IPS-20b (cell line): Measurements from ENCODE around the gene SMARCAL1.

Experiments used
- H3K27ac ChIP-seq: one replicate; pipeline ENCODE4 v1.5.1; 2013; ENCODE audit warnings: low read length
- H3K27me3 ChIP-seq: 2 replicates; pipeline ENCODE4 v1.6.1; 2013; ENCODE audit warnings: mild to moderate bottlenecking, low read length, inconsistent platforms; ENCODE audit not compliant: insufficient read depth
- H3K36me3 ChIP-seq: 2 replicates; pipeline ENCODE4 v1.6.1; 2013; ENCODE audit warnings: low read depth, mild to moderate bottlenecking, inconsistent platforms, low read length, moderate library complexity; ENCODE audit not compliant: insufficient read depth
- H3K4me1 ChIP-seq: 2 replicates; pipeline ENCODE4 v1.6.1; 2013; ENCODE audit warnings: mild to moderate bottlenecking, control low read depth, inconsistent platforms, low read length, moderate library complexity; ENCODE audit not compliant: insufficient read depth
- H3K4me3 ChIP-seq: 2 replicates; pipeline ENCODE4 v1.5.1; 2013; ENCODE audit warnings: mild to moderate bottlenecking, low read length, inconsistent platforms
- H3K9ac ChIP-seq: 2 replicates; pipeline ENCODE4 v1.6.1; 2013; ENCODE audit warnings: low read depth, mild to moderate bottlenecking, inconsistent platforms, low read length, moderate library complexity
- H3K9me3 ChIP-seq: 2 replicates; pipeline ENCODE4 v1.6.1; 2013; ENCODE audit warnings: mild to moderate bottlenecking, low read depth, low read length, inconsistent platforms; ENCODE audit not compliant: insufficient read depth

Gene SMARCAL1

DNA sequence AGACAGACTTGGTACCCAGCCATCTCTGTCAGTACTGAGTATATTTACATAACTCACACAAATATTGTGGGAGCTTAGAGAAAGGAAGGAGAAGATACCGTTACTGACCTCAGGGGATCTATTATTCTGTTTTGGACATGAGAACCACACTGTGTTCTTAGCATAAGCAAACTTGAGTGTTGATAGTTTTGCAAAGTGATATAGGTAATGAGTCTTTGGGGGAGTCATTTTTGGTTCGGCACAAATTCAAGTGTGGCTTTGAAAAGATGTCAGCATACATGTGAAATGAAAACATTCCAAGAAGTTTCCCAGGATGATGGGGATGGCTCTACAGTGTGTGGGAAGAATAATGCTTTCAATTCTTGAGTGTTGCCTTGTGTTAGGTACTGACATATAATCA, 24.1 kb downstream of the SMARCAL1 start:
- H3K9me3 ChIP-seq: no peaks in the 10 kb centered on the region
- H3K27ac ChIP-seq: no peak overlapping the region

DNA sequence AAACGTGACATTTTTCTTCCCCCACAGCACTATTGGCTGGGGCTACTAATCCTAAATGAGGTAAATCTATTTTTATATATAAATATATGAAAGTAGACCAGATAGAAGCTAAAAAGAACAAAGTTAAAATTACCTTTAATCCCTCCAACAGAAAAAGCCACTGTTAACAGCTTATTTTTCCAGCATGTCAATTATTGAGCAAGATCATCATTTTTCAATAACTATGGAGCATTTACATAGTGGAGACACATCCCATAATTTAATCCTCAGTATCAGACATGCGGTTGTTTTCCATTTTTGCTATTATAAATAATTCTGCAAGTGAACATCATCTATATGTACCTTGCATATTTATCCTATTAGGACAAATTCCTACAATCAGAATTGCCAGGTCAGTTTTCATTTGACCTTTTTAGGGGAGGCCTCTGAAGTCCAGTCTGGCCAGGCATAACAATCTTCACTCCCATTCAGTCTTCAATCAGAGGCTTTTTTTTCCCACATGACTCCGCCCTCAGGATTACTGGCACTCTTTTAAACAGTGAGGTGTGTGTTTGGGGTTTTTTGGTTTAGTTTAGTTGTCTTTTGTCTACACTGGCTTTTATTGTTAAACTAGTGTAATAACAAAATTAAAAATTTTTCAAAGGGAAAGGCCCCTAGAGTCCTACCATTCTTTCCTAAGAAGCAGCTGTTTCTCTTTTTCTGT, 29.2 kb downstream of the SMARCAL1 start:
- no peak overlapping the region for H3K4me3 ChIP-seq
- H3K4me1 ChIP-seq: peaks cover 4% of the 10 kb centered on the region; the same call in 1 of the 2 replicates
- no peaks in the 10 kb centered on the region for H3K27me3 ChIP-seq
- no peak overlapping the region for H3K27ac ChIP-seq
- peaks cover 26% of the 10 kb centered on the region for H3K36me3 ChIP-seq
- no peaks in the 10 kb centered on the region for H3K9me3 ChIP-seq
- H3K9ac ChIP-seq: no peak overlapping the region

More for the DNA sequence above, 24.1 kb downstream of the SMARCAL1 start:
- Histone ChIP-seq H3K36me3 (peaks cover 64% of the 10 kb centered on the region), H3K4me3 (no peak overlapping the region), H3K27me3 (no peaks in the 10 kb centered on the region), H3K4me1 (no peaks in the 10 kb centered on the region), H3K9ac (no peak overlapping the region)

DNA sequence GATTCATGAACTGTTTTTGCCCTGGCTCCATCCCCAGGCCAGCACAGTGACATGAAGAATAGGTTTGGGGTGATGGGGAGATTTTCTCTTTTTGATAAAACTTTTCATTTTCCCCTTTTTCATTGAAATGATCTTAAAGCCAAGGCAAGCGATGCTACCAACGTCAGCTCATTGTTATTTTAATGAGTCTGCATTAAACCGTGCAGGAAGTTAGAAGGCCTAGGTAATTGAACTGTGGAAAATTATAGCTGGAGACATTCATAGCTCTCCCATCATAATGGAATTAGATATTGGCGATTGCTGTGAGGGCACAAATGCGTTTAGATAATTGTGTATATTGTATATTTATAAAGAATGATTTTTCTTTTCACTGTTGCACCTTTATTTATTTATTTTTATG, 33.2 kb downstream of the SMARCAL1 start:
- Histone ChIP-seq H3K4me1 (peaks cover 4% of the 10 kb centered on the region; the same call in 1 of the 2 replicates), H3K36me3 (peaks cover 35% of the 10 kb centered on the region), H3K9me3 (peaks cover 9% of the 10 kb centered on the region), H3K9ac (no peak overlapping the region), H3K27me3 (no peaks in the 10 kb centered on the region), H3K4me3 (no peak overlapping the region), H3K27ac (no peak overlapping the region)

DNA sequence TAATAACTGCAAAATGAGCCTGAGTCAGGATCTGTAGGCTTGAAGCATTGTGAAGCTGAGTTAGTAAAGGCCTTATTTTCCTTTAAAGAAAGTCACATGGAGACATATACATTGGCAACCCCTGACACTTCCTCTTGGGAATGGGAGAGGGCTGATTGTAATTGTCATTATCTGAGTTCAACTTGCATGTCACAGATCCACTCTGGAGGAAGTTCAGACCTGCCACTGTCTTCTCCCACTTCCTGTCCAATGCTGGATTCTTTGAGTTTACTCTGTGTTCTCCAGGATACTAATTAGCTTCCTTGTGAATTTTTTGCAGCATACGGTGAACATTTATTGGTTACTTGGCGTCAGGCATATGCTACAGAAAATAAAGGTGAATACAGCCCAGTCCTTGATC, 34.1 kb downstream of the SMARCAL1 start:
- Histone ChIP-seq H3K27ac (no peak overlapping the region), H3K4me3 (no peak overlapping the region), H3K36me3 (peaks cover 43% of the 10 kb centered on the region), H3K9ac (no peak overlapping the region), H3K9me3 (peaks cover 9% of the 10 kb centered on the region), H3K27me3 (no peaks in the 10 kb centered on the region), H3K4me1 (peaks cover 4% of the 10 kb centered on the region; the same call in 1 of the 2 replicates)

DNA sequence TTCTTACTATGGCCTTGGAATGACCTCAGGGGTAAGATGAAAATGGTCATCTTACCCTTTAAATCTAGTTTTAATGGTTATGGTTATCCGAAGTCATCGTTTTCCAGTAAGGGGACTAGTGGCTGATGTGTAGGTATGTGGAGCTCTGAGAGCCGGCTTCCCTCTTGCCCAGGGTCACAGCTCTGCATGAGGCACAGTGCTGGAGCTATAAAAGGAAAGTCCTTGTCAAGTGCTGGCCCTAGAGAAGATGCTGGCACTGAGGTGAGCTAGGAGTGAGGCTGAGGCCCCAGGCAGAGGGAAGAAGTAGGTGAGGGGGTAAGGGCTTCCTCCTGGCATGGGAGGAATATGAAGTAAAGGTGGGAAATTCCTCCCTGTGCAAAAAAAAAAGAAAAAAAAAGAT, 35.0 kb downstream of the SMARCAL1 start:
- Histone ChIP-seq H3K9ac (no peak overlapping the region), H3K36me3 (peaks cover 53% of the 10 kb centered on the region), H3K27ac (no peak overlapping the region), H3K9me3 (peaks cover 9% of the 10 kb centered on the region), H3K27me3 (no peaks in the 10 kb centered on the region), H3K4me3 (no peak overlapping the region), H3K4me1 (peaks cover 4% of the 10 kb centered on the region; the same call in 1 of the 2 replicates)

DNA sequence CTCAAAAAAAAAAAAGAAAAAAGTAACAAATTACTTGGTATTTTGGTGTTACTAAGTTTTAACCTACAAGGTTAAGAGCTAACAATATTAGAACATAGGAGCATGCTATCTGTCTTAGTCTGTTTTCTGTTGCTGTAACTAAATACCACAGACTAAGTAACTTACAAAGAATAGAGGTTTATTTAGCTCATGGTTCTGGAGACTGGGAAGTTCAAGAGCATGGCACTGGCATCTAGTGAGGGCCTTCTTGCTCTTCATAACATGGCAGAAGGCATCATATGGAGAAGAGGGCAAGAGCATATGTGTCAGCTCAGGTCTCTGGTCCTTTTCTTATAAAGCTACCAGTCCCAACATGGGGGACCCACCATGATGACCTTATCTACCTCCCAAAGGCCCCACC, 36.5 kb downstream of the SMARCAL1 start:
- Histone ChIP-seq H3K27ac (no peak overlapping the region), H3K9me3 (peaks cover 9% of the 10 kb centered on the region), H3K9ac (no peak overlapping the region), H3K4me1 (peaks cover 4% of the 10 kb centered on the region; the same call in 1 of the 2 replicates), H3K4me3 (no peak overlapping the region), H3K27me3 (no peaks in the 10 kb centered on the region), H3K36me3 (peaks cover 68% of the 10 kb centered on the region)

DNA sequence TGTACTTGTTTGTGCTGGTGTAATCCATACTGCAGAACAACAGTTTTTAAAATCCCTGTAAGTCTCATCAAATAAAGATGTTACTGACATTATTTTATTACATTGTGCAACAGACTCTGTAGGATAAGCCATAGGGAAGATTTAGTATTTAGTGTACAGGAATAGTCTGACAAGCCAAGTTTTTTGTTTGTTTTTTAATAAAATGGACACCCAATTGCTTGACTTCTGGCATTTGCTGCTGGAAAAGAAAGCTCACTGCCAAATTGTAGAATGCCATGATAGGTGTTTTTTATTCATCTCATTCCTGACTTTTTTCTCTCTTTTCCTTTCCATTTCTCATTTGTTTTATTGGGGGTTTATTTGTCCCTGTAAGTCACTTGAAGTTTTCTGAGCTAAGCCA, 38.1 kb downstream of the SMARCAL1 start:
- peaks cover 77% of the 10 kb centered on the region for H3K36me3 ChIP-seq

DNA sequence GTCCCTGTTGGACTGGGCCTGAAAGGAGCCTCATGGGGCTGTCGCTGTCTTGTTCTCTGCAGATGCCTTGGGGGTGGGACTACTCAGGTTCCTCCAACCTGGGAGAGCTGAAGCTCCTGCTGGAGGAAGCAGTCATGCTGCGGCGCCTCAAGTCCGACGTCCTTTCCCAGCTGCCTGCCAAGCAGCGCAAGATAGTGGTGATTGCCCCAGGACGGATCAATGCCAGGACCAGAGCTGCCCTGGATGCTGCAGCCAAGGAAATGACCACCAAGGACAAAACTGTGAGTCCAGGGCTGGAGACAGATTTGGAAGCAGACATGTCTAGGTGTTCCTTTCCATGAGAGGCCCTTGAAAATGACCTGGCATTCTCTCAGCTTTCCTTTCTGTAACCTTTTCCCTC, 38.5 kb downstream of the SMARCAL1 start:
- Histone ChIP-seq H3K9me3 (peaks cover 20% of the 10 kb centered on the region), H3K36me3 (peaks cover 77% of the 10 kb centered on the region), H3K4me3 (no peak overlapping the region), H3K9ac (no peak overlapping the region), H3K27me3 (no peaks in the 10 kb centered on the region), H3K27ac (no peak overlapping the region), H3K4me1 (no peaks in the 10 kb centered on the region)

More for the DNA sequence above, 38.1 kb downstream of the SMARCAL1 start:
- Histone ChIP-seq H3K4me1 (peaks cover 2% of the 10 kb centered on the region; the same call in 1 of the 2 replicates), H3K27ac (no peak overlapping the region), H3K4me3 (no peak overlapping the region), H3K9ac (no peak overlapping the region), H3K27me3 (no peaks in the 10 kb centered on the region), H3K9me3 (peaks cover 18% of the 10 kb centered on the region)

DNA sequence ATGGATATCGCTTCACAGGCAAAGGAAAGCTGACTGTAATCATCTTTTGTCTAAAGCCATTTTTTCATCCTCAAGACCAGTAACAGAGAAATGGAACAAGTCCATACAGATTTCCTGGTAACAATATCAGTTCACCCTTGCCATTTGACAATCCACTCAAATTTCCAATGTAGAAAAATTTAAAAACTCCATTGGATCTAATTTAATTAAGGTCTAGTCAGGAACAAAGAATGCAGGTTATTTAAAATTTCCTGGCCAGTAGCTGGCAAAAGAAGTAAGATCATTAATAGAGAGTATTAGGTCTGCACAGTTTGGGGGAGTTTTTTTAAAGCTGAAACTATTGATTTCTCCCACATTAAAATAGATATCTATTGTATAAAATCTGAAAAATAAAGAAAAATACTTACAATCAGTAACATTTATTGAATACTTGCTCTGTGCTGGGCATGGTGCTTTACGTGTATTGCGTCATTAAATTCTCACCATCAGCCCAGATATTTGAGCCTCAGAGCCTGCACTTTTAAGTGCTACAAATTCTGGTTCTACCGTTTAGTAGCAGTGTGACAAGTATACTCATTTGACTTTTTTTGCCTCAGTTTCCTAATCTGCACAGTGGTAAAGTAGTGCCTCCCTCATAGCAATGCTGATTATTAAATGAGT, 41.8 kb downstream of the SMARCAL1 start:
- H3K36me3 ChIP-seq: peaks cover 57% of the 10 kb centered on the region

DNA sequence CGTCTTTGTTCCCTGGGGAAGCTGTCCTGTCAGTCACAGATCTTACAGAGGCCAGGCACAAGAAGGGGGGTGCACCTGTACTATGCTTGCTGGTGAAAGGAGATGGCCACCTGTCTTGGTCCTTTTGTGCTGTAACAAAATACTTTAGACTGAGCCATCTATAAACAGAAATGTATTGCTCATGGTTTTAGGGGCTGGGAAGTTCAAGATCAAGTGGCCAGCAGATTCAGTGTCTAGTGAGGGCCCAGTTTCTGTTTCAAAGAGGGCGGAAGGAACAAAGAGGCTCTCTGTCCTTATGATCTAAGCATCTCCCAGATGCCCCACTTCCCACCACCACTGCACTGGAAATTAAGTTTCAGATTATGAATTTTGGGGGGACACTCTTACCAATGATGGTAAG, 50.9 kb downstream of the SMARCAL1 start:
- Histone ChIP-seq H3K4me1 (no peaks in the 10 kb centered on the region), H3K27me3 (no peaks in the 10 kb centered on the region), H3K36me3 (peaks cover 4% of the 10 kb centered on the region), H3K4me3 (no peak overlapping the region), H3K27ac (no peak overlapping the region), H3K9ac (no peak overlapping the region), H3K9me3 (no peaks in the 10 kb centered on the region)

More for the DNA sequence above, 41.8 kb downstream of the SMARCAL1 start:
- H3K9me3 ChIP-seq: peaks cover 12% of the 10 kb centered on the region
- no peaks in the 10 kb centered on the region for H3K27me3 ChIP-seq
- no peak overlapping the region for H3K27ac ChIP-seq
- H3K9ac ChIP-seq: no peak overlapping the region
- no peak overlapping the region for H3K4me3 ChIP-seq
- H3K4me1 ChIP-seq: no peaks in the 10 kb centered on the region

DNA sequence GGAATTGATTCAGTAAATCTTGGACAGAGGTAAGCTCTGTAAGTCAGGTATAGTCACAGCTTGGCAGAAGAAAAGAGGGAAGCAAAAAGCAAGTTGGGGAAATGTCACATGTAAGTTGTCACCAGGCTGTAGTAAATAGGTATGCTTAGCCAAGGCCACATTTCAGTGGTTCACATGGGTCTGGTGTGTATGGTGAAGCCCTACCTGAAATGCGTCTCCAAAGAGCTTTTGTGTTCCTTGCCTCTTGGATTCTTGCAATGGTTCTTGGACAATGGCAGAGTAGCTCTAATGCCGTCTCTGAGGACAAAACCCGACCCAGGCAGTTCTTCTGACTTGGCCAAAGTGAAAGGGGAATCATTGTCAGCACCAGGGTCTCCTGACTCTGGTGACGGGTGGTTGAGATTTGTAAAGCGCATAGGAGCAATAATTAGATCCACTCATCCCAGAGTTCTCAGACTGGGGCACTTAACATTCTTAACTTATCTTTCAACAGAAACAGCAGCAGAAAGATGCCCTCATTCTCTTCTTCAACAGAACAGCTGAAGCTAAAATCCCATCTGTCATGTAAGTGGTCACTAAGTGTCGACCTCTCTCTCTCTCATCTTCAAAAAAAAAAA, 51.9 kb downstream of the SMARCAL1 start:
- Histone ChIP-seq H3K4me1 (no peaks in the 10 kb centered on the region), H3K27me3 (no peaks in the 10 kb centered on the region), H3K9me3 (no peaks in the 10 kb centered on the region), H3K27ac (no peak overlapping the region), H3K4me3 (no peak overlapping the region), H3K9ac (no peak overlapping the region), H3K36me3 (peaks cover 7% of the 10 kb centered on the region)
